ENCODE results near the gene PPP2R5B.

Gene PPP2R5B

DNA sequence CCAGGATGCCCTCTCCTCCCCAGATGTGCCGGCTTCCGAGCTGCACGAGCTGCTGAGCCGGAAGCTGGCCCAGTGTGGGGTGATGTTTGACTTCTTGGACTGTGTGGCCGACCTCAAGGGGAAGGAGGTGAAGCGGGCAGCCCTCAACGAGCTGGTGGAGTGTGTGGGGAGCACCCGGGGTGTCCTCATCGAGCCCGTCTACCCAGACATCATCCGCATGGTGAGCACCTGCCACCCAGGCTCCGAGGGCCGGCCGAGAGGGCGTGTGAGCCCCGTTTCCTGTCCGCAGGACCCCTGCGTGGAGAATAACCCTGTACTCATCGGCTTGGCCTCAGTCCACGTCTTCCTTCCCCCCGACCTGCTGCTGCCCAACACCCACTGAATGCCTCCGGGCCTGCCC lies 2.2 kb downstream of the PPP2R5B start:
- ATAC-seq (no peak), DNase-seq (ENCODE audit: low spot score in 2 of 2) (no peak)
- Mint-ChIP-seq H3K27ac (peak overlapping the region; percentile 61), H3K9me3 (no peaks in the 10 kb centered on the region), H3K36me3 (peaks cover 45% of the 10 kb centered on the region), H3K4me3 (no peak overlapping the region), H3K4me1 (peaks cover 23% of the 10 kb centered on the region)

DNA sequence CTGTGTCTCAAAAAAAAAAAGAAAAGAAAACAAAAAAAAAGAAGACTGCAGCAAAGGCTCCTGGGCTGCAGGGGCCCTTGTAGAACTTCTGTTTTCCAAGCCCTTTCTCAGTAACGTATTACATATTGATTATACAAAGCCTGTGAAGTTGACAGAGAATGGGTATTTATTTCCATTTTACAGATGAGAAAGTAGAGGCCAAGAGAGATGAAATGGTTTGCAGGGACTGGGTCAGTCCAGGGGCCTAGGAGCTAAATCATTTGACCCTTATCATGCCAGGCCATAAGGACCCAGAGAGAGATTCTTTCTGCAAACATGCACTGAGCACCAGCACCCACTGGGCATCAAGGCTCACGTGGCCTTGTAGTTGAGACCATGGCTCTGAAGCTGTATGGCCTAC lies 4.5 kb downstream of the PPP2R5B start:
- ATAC-seq (no peak), DNase-seq (ENCODE audit: low spot score in 2 of 2) (no peak)
- Mint-ChIP-seq H3K4me3 (no peak overlapping the region), H3K36me3 (peaks cover 62% of the 10 kb centered on the region), H3K4me1 (peaks cover 19% of the 10 kb centered on the region), H3K27ac (no peak overlapping the region), H3K9me3 (no peaks in the 10 kb centered on the region)

DNA sequence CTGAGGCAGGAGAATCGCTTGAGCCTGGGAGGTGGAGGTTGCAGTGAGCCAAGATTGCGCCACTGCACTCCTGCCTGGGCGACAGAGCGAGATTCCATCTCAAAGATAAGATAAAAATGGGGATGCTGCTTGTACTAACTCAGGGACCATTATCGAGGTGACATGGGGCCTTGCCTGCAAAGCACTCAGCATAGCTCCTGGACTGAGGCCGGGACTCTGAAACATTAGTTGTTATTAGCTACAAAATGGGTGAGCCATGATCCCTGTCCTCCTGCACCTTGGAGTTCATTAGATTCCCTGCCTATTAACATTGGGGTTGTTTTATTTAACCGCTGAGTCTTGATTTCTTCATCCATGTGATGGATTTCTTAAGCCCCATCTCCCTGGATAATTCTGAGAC lies 5.1 kb downstream of the PPP2R5B start:
- Mint-ChIP-seq H3K9me3 (no peaks in the 10 kb centered on the region), H3K4me1 (peaks cover 13% of the 10 kb centered on the region), H3K36me3 (peaks cover 63% of the 10 kb centered on the region), H3K4me3 (no peak overlapping the region), H3K27ac (no peak overlapping the region)
- DNase-seq (ENCODE audit: low spot score in 2 of 2) (no peak), ATAC-seq (no peak)

DNA sequence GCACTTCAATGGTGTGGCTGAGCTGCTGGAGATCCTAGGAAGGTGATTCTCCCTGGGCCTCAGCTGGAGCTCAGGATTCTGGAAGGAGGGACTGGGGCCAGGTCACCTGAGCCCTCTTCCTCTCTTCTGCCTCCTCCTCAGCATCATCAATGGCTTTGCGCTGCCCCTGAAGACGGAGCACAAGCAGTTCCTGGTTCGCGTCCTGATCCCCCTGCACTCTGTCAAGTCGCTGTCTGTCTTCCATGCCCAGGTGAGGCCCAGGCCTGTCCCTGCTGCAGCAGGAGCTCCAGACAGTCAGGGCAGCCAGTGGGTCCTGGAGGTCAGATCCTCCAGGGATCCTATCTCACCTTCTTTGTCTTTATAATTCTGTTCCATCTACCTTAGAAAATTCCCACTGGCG lies 5.9 kb downstream of the PPP2R5B start:
- Mint-ChIP-seq H3K4me1 (peaks cover 8% of the 10 kb centered on the region), H3K9me3 (no peaks in the 10 kb centered on the region), H3K27ac (no peak overlapping the region), H3K36me3 (peaks cover 66% of the 10 kb centered on the region), H3K4me3 (no peak overlapping the region)
- no peak for DNase-seq (ENCODE audit: low spot score in 2 of 2)
- no peak for ATAC-seq

DNA sequence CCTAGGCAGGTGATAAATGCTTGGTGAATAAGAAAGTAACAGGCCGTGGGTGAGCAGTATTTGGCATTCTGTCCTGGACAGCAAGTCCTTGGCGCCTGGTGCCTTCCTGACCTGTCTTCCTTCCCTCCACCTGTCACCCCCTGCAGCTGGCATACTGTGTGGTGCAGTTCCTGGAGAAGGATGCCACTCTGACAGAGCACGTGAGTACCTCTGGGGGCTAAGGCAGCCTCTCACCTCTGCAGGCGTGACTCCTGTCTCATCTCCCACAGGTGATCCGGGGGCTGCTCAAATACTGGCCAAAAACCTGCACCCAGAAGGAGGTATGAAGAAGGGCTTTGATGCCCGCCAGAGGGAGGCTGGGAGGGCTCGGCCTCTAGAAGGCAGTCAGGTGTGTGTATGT lies 6.8 kb downstream of the PPP2R5B start:
- DNase-seq (ENCODE audit: low spot score in 2 of 2) (no peak), ATAC-seq (no peak)
- Mint-ChIP-seq H3K27ac (no peak overlapping the region), H3K4me1 (peaks cover 1% of the 10 kb centered on the region), H3K9me3 (no peaks in the 10 kb centered on the region), H3K4me3 (no peak overlapping the region), H3K36me3 (peaks cover 66% of the 10 kb centered on the region)

DNA sequence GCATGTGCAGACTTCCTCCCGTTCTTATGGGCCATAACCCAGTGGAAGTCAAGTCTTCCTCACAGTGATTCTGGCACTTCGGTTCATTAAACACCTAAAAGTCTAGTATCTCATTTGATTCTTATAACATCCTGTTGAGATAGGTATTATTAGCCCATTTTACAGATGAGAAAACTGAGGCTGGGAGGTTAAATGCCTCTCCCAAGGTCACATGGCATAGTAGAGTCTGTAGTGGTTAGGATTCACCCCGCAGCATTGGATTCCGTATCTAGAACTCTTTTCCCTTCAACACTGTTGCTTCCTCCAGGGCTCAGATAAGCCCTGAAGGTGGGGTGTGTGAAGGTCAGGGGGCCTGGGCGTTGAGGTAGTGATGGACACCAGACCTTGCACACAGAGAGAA lies 7.8 kb downstream of the PPP2R5B start:
- H3K27ac Mint-ChIP-seq: no peak overlapping the region
- H3K9me3 Mint-ChIP-seq: no peaks in the 10 kb centered on the region
- DNase-seq (ENCODE audit: low spot score in 2 of 2) (no peak), ATAC-seq (no peak)
- no peak overlapping the region for H3K4me3 Mint-ChIP-seq
- H3K4me1 Mint-ChIP-seq: no peaks in the 10 kb centered on the region
- peaks cover 66% of the 10 kb centered on the region for H3K36me3 Mint-ChIP-seq

DNA sequence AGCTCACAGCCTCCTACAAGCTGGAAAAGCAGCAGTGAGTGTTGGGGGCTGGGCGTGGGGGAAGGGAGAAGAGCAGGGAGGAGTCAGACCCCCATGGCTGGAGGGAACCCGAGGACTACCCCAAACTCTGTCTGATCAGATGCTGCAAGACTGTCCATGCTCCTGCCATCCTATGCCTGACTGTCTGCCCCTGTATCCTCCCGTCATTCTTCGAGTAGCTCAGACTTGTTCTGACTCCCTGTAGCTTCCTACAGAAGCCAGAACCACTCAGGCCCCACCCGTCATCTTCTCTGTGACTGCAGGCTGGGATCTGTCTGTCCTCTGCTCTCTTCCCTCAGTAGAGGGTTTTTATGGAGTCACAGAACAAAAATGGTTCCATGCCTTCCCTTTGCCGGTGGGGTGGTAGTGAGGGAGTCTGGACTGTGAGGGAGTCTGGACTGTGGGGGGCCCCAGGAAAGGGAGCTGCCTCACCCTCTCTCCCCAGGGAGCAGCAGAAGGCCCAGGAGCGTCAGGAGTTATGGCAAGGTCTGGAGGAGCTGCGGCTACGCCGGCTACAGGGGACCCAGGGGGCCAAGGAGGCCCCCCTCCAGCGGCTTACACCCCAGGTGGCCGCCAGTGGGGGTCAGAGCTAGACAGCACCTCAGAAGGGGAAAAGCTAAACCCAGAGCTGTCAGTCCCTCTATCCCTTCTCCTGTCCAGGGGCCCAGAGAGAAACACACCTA lies 8.9 kb downstream of the PPP2R5B start:
- no peaks in the 10 kb centered on the region for H3K9me3 Mint-ChIP-seq
- ATAC-seq (no peak), DNase-seq (ENCODE audit: low spot score in 2 of 2) (no peak)
- H3K27ac Mint-ChIP-seq: peak overlapping the region; percentile 21
- no peaks in the 10 kb centered on the region for H3K4me1 Mint-ChIP-seq
- H3K4me3 Mint-ChIP-seq: no peak overlapping the region
- H3K36me3 Mint-ChIP-seq: peaks cover 58% of the 10 kb centered on the region

DNA sequence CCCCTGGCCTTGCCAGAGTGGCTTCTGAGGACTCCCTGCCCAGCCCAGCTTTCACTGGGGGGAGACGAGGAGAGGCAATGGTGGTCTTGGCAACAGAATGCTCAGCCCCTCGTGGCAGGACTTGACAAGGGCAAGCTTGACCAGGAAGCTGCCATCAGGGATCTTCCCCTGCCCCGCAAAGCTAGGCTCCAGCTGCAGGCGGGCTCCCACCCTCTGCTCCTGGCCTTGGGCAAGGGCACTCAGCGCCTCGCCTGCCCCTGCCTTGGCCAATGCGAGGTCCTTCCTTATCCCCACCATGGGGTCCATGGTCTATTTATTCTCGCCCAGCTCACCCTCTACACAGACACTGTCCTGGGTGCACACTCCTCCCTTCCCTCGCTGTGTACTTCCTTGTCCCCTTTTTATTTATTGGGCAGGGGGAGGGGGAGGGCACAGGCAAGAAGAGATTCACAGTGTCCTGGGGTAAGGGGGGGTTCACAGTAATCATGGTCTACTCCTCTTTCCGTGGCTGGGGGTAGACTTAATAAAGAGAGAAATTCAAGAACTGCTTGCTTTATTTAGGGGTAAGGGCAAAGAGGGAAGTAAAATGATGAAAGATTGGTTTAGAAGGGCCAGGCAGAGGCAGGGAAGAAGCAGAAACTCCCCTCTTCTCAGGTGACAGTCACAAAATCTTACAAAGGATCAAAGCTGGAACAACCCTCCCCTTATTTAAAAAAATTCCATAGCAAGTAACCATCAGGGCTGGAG lies 9.6 kb downstream of the PPP2R5B start:
- no peak overlapping the region for H3K27ac Mint-ChIP-seq
- no peak for ATAC-seq
- no peaks in the 10 kb centered on the region for H3K9me3 Mint-ChIP-seq
- DNase-seq (ENCODE audit: low spot score in 2 of 2): no peak
- H3K4me1 Mint-ChIP-seq: no peaks in the 10 kb centered on the region
- H3K36me3 Mint-ChIP-seq: peaks cover 52% of the 10 kb centered on the region
- no peak overlapping the region for H3K4me3 Mint-ChIP-seq

- Mint-ChIP-seq H3K36me3 (peaks cover 45% of the 10 kb centered on the region), H3K27ac (no peak overlapping the region), H3K9me3 (no peaks in the 10 kb centered on the region), H3K4me1 (no peaks in the 10 kb centered on the region), H3K4me3 (no peak overlapping the region)
- DNase-seq (ENCODE audit: low spot score in 2 of 2) (no peak), ATAC-seq (no peak)
These were observed 10.3 kb downstream of the PPP2R5B start for GRCh38 chr11:64934682-64935358.

DNA sequence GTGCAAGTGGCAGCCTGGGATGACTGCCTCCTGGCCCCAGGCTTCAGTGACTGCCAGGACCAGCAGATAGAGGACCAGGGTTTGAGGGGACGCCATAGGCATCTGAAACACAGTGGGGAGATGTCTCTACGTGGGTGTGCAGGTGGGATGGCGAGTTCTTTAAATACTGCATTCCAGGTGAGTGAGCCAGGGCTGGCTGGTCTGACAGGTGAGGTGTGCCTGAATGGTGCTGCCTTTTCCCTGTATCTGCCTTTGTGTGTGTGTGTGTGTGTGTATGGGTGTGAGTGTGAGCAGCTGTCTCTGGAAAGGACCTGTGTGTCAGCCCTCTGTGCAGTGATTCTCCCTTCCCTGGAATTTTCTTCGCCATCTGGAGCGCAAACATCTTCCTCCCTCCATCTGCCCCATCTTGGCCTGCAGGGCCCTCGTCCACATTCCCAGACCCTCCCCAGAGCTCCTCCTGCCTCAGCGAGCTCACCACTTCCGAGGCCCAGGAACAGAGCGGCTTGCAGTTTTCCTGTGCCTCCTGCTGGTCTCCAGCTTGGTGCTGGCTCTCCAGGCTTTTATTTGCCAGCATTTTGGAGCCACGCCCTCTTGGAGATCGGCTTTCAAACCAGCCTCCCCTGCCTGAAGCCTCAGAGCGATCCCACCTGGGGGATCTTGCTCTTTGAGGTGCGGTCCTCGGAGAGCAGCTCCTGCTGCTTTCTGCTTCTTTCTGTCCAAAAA lies 11.0 kb downstream of the PPP2R5B start, which contains the start of gene GPHA2:
TSS of gene GPHA2 (minus strand) at position 535 of the 723 bp plus-strand sequence. CDS start at position 102, 433 bp downstream.
- ATAC-seq (no peak), DNase-seq (ENCODE audit: low spot score in 2 of 2) (no peak)
- Mint-ChIP-seq H3K4me1 (no peaks in the 10 kb centered on the region), H3K27ac (no peak within 1 kb of the TSS), H3K9me3 (no peaks in the 10 kb centered on the region), H3K4me3 (no peak within 1 kb of the TSS), H3K36me3 (peaks cover 38% of the 10 kb centered on the region)

- no peak for DNase-seq (ENCODE audit: low spot score in 2 of 2)
- H3K27ac Mint-ChIP-seq: no peak overlapping the region
- ATAC-seq: no peak
- H3K9me3 Mint-ChIP-seq: no peaks in the 10 kb centered on the region
- no peaks in the 10 kb centered on the region for H3K4me1 Mint-ChIP-seq
- peaks cover 28% of the 10 kb centered on the region for H3K36me3 Mint-ChIP-seq
- H3K4me3 Mint-ChIP-seq: no peak overlapping the region
These were observed 12.1 kb downstream of the PPP2R5B start for GRCh38 chr11:64936539-64936938.

DNA sequence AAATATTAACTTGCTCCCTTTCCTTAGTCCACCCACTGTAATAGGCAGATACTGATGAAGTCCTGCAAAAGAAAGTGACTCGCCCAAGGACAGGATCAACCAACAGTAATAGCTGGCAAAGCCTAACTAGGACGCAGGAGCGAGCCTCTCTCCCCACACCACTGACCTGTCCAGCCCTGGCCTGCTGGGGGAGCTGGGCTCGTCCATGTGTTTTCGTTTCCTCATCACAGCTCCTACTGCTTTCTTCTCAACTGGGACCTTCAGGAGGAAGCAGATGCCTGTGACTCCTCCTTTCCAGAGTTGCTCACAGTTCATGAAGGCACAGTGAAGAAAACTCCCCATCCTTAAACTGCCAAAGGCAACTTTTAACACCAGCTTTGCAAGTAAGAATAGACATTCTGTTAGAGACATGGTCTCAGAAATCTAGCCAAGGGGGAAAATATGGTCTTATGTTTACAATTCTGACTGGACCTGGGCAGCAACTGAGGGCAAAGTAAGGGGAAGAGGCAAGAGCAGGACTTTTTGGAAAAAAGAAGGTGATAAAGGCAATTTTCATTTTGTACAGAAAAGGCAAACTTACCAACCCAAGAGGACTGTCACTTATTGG lies 22.8 kb downstream of the PPP2R5B start:
- Mint-ChIP-seq H3K4me3 (no peak overlapping the region), H3K36me3 (no peaks in the 10 kb centered on the region), H3K27ac (no peak overlapping the region), H3K9me3 (no peaks in the 10 kb centered on the region), H3K4me1 (no peaks in the 10 kb centered on the region)
- ATAC-seq: no peak
- no peak for DNase-seq (ENCODE audit: low spot score in 2 of 2)

DNA sequence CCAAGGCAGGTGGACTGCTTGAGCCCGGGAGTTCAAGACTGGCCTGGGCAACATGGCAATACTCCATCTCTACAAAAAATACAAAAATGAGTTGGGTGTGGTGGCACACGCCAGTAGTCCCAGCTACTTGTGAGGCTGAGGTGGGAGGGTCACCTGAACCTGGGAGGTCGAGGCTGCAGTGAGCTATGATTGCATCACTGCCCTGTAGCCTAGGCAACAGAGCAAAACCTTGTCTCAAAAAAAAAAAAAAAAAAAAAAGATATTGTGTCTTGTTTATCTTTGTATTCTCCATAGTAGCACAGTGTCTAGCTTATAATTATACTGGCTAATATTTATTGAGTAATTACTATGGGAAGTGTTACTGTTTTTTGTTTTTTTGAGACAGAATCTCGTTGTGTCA lies 27.0 kb downstream of the PPP2R5B start:
- ATAC-seq (no peak), DNase-seq (ENCODE audit: low spot score in 2 of 2) (no peak)
- Mint-ChIP-seq H3K9me3 (no peaks in the 10 kb centered on the region), H3K4me3 (no peak overlapping the region), H3K4me1 (no peaks in the 10 kb centered on the region), H3K27ac (no peak overlapping the region), H3K36me3 (no peaks in the 10 kb centered on the region)

DNA sequence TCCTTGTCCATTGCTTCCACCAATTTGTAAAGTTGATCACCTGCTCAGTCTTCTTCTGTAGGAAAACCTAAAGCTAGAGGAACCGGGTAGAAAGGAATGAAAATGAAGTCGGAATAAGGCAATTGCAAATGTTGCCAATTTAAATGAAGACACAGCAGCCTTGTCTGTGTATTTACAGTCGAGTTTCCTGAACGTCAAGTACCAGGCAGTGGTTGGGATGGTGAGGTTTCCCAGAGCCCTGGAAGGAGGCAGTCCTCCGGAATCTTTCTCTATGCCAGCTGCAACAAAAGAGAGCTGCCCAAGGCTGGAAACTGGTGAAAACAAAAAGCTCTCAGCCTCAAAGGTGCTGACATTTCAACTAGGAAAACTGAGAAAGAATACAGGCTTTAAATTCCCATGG lies 29.7 kb downstream of the PPP2R5B start:
- Mint-ChIP-seq H3K36me3 (no peaks in the 10 kb centered on the region), H3K4me1 (no peaks in the 10 kb centered on the region), H3K4me3 (no peak overlapping the region), H3K27ac (no peak overlapping the region), H3K9me3 (no peaks in the 10 kb centered on the region)
- DNase-seq (ENCODE audit: low spot score in 2 of 2): no peak
- no peak for ATAC-seq

GRCh38 chr11:64959498-64959897 lies 35.0 kb downstream of the PPP2R5B start:
- DNase-seq (ENCODE audit: low spot score in 2 of 2) (no peak), ATAC-seq (no peak)
- H3K27ac Mint-ChIP-seq: no peak overlapping the region
- H3K36me3 Mint-ChIP-seq: no peaks in the 10 kb centered on the region
- H3K4me1 Mint-ChIP-seq: no peaks in the 10 kb centered on the region
- H3K4me3 Mint-ChIP-seq: no peak overlapping the region
- H3K9me3 Mint-ChIP-seq: no peaks in the 10 kb centered on the region
